Endothelial cell of umbilical vein (primary cell): ENCODE results near the gene CHIC2. TPM values are rescaled to one million over a fixed set of nuclear protein-coding genes. Genes with fewer than 3 reads are reported as not detected.

ENCODE experiments used
- BruUV-seq: library from RNA; stranded (reverse); fragments of 400-500 nt; replicated peaks from 2 replicates; lab custom pipeline; 2021; lab: Mats Ljungman, UMichigan
- CTCF ChIA-PET: fragments of 300-600, 350-600 bp; sonication (Branson Sonifier 250); formaldehyde crosslinking; loops from one replicate; lab custom pipeline; 2021; ENCODE audit warnings: antibody characterized with exemption, inconsistent platforms; lab: Charles Lee
- POLR2A ChIA-PET: fragments of 300-600, 350-600 bp; sonication (Branson Sonifier 250); formaldehyde crosslinking; loops from one replicate; lab custom pipeline; 2021; ENCODE audit warnings: antibody characterized with exemption, inconsistent platforms; lab: Charles Lee
- DNase-seq: peaks from one replicate; pipeline ENCODE4 v3.0.0-alpha.2; 2011; ENCODE audit warnings: low read depth, low spot score
- FAIRE-seq: peaks from 2 replicates; lab custom pipeline; 2011; peaks lifted over from hg19 to GRCh38; lab: Jason Lieb, UNC
- H2AFZ ChIP-seq: 2 replicates; pipeline ENCODE4 v1.6.0; 2012; ENCODE audit warnings: low read depth, low read length, control low read depth, inconsistent platforms
- H3K27ac ChIP-seq: 2 replicates; pipeline ENCODE4 v1.5.1; 2011; ENCODE audit warnings: low read depth, mild to moderate bottlenecking, control low read depth, low read length, moderate library complexity; ENCODE audit not compliant: insufficient read depth
- H3K27me3 ChIP-seq, 2 experiments: 2 replicates each; pipeline versions ENCODE4 v1.6.0 to v1.6.1; 2011; ENCODE audit warnings: low read length in 2 of 2, mixed read lengths in 1 of 2; ENCODE audit not compliant: control insufficient read depth in 2 of 2, insufficient read depth in 2 of 2
- H3K36me3 ChIP-seq, 2 experiments: 2 replicates in 1 of 2; 3 replicates in 1 of 2; pipeline ENCODE4 v1.5.1; 2011; ENCODE audit warnings: low read length in 2 of 2, mild to moderate bottlenecking in 1 of 2, moderate library complexity in 1 of 2; ENCODE audit not compliant: control insufficient read depth in 2 of 2, insufficient read depth in 2 of 2; ENCODE audit errors: extremely low read depth in 1 of 2
- H3K4me1 ChIP-seq: 3 replicates; pipeline ENCODE4 v1.5.1; 2011; ENCODE audit warnings: mild to moderate bottlenecking, low read length; ENCODE audit not compliant: control insufficient read depth, insufficient read depth; ENCODE audit errors: extremely low read depth
- H3K4me2 ChIP-seq: 2 replicates; pipeline ENCODE4 v1.6.1; 2011; ENCODE audit warnings: low read length, control low read depth, mixed read lengths; ENCODE audit not compliant: insufficient read depth
- H3K4me3 ChIP-seq, 3 experiments: fragments of 200-600 bp in 1 of 3; sonication (generic), shearing (Covaris generic) in 1 of 3; replicated peaks in 1 of 3; 2 replicates each; pipeline ENCODE4 v1.5.1; 2011 to 2016; ENCODE audit warnings: control low read depth in 3 of 3, low read length in 3 of 3, mild to moderate bottlenecking in 2 of 3, inconsistent platforms in 1 of 3, low read depth in 1 of 3, moderate library complexity in 1 of 3; ENCODE audit not compliant: insufficient read depth in 1 of 3
- H3K79me2 ChIP-seq: 2 replicates; pipeline ENCODE4 v1.6.0; 2012; ENCODE audit warnings: low read length, inconsistent platforms; ENCODE audit not compliant: control insufficient read depth, insufficient read depth
- H3K9ac ChIP-seq: replicated peaks from 2 replicates; pipeline ENCODE3; 2011; ENCODE audit warnings: low read length, control low read depth; ENCODE audit not compliant: insufficient read depth; ENCODE audit errors: extremely low read depth
- H3K9me1 ChIP-seq: replicated peaks from 3 replicates; pipeline ENCODE4 v1.6.0; 2011; ENCODE audit warnings: mild to moderate bottlenecking, low read length; ENCODE audit not compliant: control insufficient read depth, insufficient read depth; ENCODE audit errors: extremely low read depth
- H3K9me3 ChIP-seq: replicated peaks from 2 replicates; pipeline ENCODE4 v1.5.1; 2012; ENCODE audit warnings: low read length, inconsistent platforms; ENCODE audit not compliant: control insufficient read depth, insufficient read depth
- H4K20me1 ChIP-seq: replicated peaks from 2 replicates; pipeline ENCODE3; 2011; ENCODE audit warnings: mild to moderate bottlenecking, low read length; ENCODE audit not compliant: control insufficient read depth, insufficient read depth; ENCODE audit errors: extremely low read depth
- EZH2 ChIP-seq: IDR thresholded peaks from 2 replicates; pipeline ENCODE4 v1.6.1; 2012; ENCODE audit warnings: borderline replicate concordance, low read depth, mild to moderate bottlenecking, moderate library complexity, low read length, inconsistent platforms; ENCODE audit not compliant: severe bottlenecking
- FOS ChIP-seq: IDR thresholded peaks from 2 replicates; pipeline ENCODE4 v1.6.1; 2011; ENCODE audit warnings: mild to moderate bottlenecking, low read length, moderate library complexity, borderline replicate concordance; ENCODE audit not compliant: insufficient read depth
- GATA2 ChIP-seq: IDR thresholded peaks from 2 replicates; pipeline ENCODE4 v1.7.0; 2011; ENCODE audit warnings: low read depth, mild to moderate bottlenecking, moderate library complexity, mixed read lengths, low read length; ENCODE audit not compliant: insufficient read length, insufficient read depth
- JUN ChIP-seq: IDR thresholded peaks from 2 replicates; pipeline ENCODE4 v1.6.1; 2011; ENCODE audit warnings: borderline replicate concordance, low read depth; ENCODE audit not compliant: insufficient read length, insufficient read depth
- MYC ChIP-seq: IDR thresholded peaks from one replicate; pipeline ENCODE4 v1.6.1; 2011; ENCODE audit warnings: mild to moderate bottlenecking, low read depth, low read length
- POLR2A ChIP-seq: IDR thresholded peaks from 2 replicates; pipeline ENCODE4 v1.6.1; 2012; ENCODE audit warnings: low read depth, mild to moderate bottlenecking, control low read depth, low read length
- POLR2AphosphoS5 ChIP-seq: IDR thresholded peaks from 2 replicates; pipeline ENCODE4 v1.6.1; 2012; ENCODE audit warnings: low read depth, mild to moderate bottlenecking, control low read depth, low read length, moderate library complexity; ENCODE audit not compliant: insufficient read depth
- dilution Hi-C: fragments of 300-500 bp; cut with MboI; formaldehyde crosslinking; loops from one replicate; pipeline ENCODE4 v1.15.0; 2019; ENCODE audit warnings: low sequenced_read_pairs; ENCODE audit not compliant: extremely low pct_ligation_motif_present
- intact Hi-C: fragments of 100-400 bp; cut with micrococcal nuclease; formaldehyde crosslinking; loops from one replicate; pipeline ENCODE4 v1.10.0; 2022
- polyA plus RNA-seq, 4 experiments: library from polyadenylated mRNA; depleted of rRNA in 3 of 4; stranded (reverse) in 3 of 4; unstranded in 1 of 4; fragments of >200 nt; gene quantifications; 2 replicates each; pipeline versions ENCODE4 v1.2.1 to v1.2.3, GENCODE V29; 2011 to 2012; ENCODE audit warnings: missing spikeins in 1 of 4
- total RNA-seq: library from RNA; stranded (reverse); gene quantifications from 2 replicates; pipeline ENCODE4 v1.2.3, GENCODE V29; 2021
- TF ChIP-seq, protein P1 (sequence below), 2 donors: IDR thresholded peaks; 1 replicate in 1 of 2; 2 replicates in 1 of 2; pipeline ENCODE4 v1.5.1; 2011; ENCODE audit warnings: low read length in 2 of 2, mild to moderate bottlenecking in 2 of 2, moderate library complexity in 2 of 2, control low read depth in 1 of 2, inconsistent platforms in 1 of 2, low read depth in 1 of 2; ENCODE audit not compliant: insufficient read depth in 1 of 2; ENCODE audit errors: extremely low read depth in 1 of 2
- TF ChIP-seq, protein P2 (sequence below): IDR thresholded peaks from 2 replicates; pipeline ENCODE4 v1.6.1; 2011; ENCODE audit not compliant: insufficient read depth, insufficient read length

Gene CHIC2
- total and polyA plus RNA-seq, 2 donors (not counting 3 experiments of a cell fraction or from before 2014, with no cell fraction given) = 27.4 to 43.3 TPM

DNA sequence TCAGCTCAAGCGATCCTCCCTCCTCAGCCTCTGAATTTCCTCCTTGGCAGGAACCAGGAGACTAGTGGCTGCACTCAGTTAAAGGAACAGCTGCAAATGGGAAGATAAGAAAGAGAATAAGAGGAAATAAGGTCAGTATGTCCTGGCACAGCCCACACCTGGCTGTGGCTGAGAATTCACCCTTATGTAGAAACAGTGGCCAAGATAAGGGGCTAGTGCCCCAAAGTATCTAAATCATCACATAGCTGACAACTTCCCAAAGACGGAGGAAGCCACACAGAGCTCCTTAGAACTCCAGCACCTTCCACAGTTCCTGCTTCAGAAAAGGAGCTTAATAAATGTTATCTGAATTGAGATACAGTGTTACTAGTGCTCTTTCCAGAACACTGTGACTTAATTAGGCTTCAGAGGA lies 2.3 kb upstream of the CHIC2 start:
- Histone ChIP-seq H2AFZ (peak overlapping the region; percentile 56), H3K4me1 (peaks cover 50% of the 10 kb centered on the region), H3K27me3 (no peaks in the 10 kb centered on the region), H3K4me2 (peak overlapping the region; percentile 97), H3K9me3 (no peaks in the 10 kb centered on the region), H3K36me3 (no peaks in the 10 kb centered on the region), H3K4me3 (peak overlapping the region in 1 of 3 experiments; percentile 27), H3K27ac (peak overlapping the region; percentile 96), H4K20me1 (no peaks in the 10 kb centered on the region), H3K9me1 (no peaks in the 10 kb centered on the region), H3K79me2 (peaks cover 25% of the 10 kb centered on the region), H3K9ac (peak overlapping the region; percentile 71)
- ChIA-PET POLR2A (interaction anchor here (0.8 to 1.5 kb wide), 2 partner anchors 10 to 15 kb away, joined by 4 to 7 read pairs; no protein-coding TSS in a partner anchor), CTCF (interaction anchor here (0.8 to 2.5 kb wide), 14 partner anchors 10 to 167 kb away, joined by 3 to 8 read pairs (median 3); no protein-coding TSS in a partner anchor)
- peak; percentile 80 for TF ChIP-seq GATA2
- TF ChIP-seq POLR2AphosphoS5 = peak; percentile 46
- TF ChIP-seq POLR2A = no peak
- no peak for FAIRE-seq
- peak; percentile 82 for DNase-seq
- intact Hi-C loops (loop anchor here (1.0 kb wide), 2 partner anchors 10 to 16 kb away; no protein-coding TSS in a partner anchor), dilution Hi-C loops (no loop called here)
- no TSS peak for BruUV-seq

DNA sequence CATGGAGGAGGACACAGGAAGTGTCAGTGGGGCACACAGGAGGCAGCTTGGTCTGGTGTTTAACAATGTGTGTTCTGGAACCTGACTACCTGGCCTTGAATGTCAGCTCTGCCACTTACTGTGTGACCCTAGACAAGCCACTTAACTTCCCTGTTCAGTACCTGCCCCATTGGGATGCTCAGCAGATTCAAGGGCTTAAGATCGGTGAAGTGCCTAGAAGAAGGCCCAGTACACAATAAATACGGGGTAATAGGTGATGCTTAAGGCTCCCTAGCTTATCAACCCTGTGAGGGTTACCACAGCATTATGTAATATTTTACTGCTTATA lies 1.6 kb upstream of the CHIC2 start:
- Histone ChIP-seq H3K79me2 (peaks cover 31% of the 10 kb centered on the region), H3K36me3 (no peaks in the 10 kb centered on the region), H3K9me3 (no peaks in the 10 kb centered on the region), H2AFZ (peak overlapping the region; percentile 53), H3K4me3 (no peak overlapping the region), H4K20me1 (peaks cover 2% of the 10 kb centered on the region), H3K27ac (peak overlapping the region; percentile 96), H3K9me1 (no peaks in the 10 kb centered on the region), H3K4me2 (peak overlapping the region; percentile 97), H3K27me3 (no peaks in the 10 kb centered on the region), H3K9ac (peak overlapping the region; percentile 97), H3K4me1 (peaks cover 56% of the 10 kb centered on the region)
- DNase-seq = no peak
- BruUV-seq = no TSS peak
- dilution Hi-C loops (no loop called here), intact Hi-C loops (loop anchor here (1.0 kb wide), 1 partner anchor 10 kb away; no protein-coding TSS in a partner anchor)
- FAIRE-seq = peak; percentile 70
- TF ChIP-seq GATA2 = no peak
- no peak for TF ChIP-seq MYC
- no peak for TF ChIP-seq JUN
- TF ChIP-seq, protein P1, sequence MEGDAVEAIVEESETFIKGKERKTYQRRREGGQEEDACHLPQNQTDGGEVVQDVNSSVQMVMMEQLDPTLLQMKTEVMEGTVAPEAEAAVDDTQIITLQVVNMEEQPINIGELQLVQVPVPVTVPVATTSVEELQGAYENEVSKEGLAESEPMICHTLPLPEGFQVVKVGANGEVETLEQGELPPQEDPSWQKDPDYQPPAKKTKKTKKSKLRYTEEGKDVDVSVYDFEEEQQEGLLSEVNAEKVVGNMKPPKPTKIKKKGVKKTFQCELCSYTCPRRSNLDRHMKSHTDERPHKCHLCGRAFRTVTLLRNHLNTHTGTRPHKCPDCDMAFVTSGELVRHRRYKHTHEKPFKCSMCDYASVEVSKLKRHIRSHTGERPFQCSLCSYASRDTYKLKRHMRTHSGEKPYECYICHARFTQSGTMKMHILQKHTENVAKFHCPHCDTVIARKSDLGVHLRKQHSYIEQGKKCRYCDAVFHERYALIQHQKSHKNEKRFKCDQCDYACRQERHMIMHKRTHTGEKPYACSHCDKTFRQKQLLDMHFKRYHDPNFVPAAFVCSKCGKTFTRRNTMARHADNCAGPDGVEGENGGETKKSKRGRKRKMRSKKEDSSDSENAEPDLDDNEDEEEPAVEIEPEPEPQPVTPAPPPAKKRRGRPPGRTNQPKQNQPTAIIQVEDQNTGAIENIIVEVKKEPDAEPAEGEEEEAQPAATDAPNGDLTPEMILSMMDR (IDR thresholded peaks at IDR 0.05; ENCODE audit: extremely low read depth in 1 of 2, insufficient read depth in 1 of 2, low read depth in 1 of 2, low read length in 2 of 2) = no peak
- TF ChIP-seq POLR2A = no peak
- TF ChIP-seq, protein P2, sequence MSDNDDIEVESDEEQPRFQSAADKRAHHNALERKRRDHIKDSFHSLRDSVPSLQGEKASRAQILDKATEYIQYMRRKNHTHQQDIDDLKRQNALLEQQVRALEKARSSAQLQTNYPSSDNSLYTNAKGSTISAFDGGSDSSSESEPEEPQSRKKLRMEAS = no peak
- no peak for TF ChIP-seq POLR2AphosphoS5
- TF ChIP-seq EZH2 = no peak
- TF ChIP-seq FOS = no peak
- ChIA-PET POLR2A (interaction anchor here (1.5 kb wide), 1 partner anchor 10 kb away, joined by 7 read pairs; no protein-coding TSS in a partner anchor), CTCF (interaction anchor here (0.8 to 2.5 kb wide), 9 partner anchors 9 to 168 kb away, joined by 3 to 8 read pairs (median 3); no protein-coding TSS in a partner anchor)
